HG03565 (cell line): ENCODE results near the gene CLPTM1L.
"Not testable (repeated sequence)": the region's sequence is repeated elsewhere in the genome, so short reads cannot be mapped to it uniquely, and the experiment has no call there.

Experiments used
- ATAC-seq: cut with Tn5 transposase; IDR thresholded peaks from one replicate; pipeline ENCODE4 v1.9.1; 2021; ENCODE audit warnings: mild to moderate bottlenecking, moderate library complexity; ENCODE audit not compliant: unreplicated experiment

Gene CLPTM1L

DNA sequence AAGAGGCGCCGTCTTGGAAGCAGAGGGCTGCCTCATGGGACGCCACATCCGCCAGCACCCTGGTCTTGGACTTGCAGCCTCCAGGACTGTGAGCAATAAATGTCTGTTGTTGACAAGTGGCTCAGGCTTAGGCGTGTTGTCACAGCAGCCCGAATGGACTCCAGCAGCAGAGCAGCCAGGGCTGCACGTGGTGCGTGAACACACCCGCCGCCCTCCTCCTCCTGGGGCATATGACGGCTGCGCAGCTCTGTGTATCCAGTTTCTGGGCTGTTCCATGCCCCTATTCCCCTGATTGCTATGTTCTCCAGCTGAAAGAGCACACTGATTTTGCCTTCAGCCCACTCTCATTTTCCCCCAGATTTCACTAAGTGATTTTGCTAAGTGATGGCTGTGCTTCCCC lies 36.0 kb upstream of the CLPTM1L start:
- ATAC-seq: no peak

DNA sequence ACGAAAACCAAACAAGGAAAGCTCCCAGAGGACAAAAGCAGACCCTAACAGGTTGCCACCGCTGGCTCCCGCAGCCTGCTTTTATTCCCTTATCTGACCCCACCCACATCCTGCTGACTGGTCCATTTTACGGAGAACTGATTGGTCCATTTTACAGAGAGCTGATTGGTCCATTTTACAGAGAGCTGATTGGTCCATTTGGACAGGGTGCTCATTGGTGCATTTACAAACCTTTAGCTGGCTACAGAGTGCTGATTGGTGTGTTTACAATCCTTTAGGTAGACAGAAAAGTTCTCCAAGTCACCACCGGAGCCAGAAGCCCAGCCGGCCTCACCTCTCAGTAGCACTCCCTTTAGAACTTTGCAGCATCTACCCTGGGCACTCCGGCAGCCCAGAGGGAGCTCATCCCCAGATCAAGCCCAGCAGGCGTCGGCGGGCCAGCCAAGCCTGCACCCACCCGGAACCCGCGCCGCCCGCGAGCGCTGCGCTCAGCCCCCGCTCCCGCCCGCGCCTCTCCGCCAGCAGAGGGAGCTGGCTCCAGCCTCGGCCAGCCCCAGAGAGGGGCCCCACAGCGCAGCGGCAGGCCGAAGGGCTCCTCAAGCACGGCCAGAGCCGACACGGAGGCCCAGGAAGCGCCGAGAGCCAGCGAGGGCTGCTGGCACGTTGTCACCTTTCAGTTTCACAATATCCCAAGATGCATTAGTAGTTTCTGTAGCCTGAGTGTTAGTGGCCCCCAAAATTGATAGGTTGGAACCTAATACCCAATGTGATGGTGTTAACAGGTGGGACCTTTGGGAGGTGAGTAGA lies 35.3 kb upstream of the CLPTM1L start:
- ATAC-seq: peak; percentile 82

DNA sequence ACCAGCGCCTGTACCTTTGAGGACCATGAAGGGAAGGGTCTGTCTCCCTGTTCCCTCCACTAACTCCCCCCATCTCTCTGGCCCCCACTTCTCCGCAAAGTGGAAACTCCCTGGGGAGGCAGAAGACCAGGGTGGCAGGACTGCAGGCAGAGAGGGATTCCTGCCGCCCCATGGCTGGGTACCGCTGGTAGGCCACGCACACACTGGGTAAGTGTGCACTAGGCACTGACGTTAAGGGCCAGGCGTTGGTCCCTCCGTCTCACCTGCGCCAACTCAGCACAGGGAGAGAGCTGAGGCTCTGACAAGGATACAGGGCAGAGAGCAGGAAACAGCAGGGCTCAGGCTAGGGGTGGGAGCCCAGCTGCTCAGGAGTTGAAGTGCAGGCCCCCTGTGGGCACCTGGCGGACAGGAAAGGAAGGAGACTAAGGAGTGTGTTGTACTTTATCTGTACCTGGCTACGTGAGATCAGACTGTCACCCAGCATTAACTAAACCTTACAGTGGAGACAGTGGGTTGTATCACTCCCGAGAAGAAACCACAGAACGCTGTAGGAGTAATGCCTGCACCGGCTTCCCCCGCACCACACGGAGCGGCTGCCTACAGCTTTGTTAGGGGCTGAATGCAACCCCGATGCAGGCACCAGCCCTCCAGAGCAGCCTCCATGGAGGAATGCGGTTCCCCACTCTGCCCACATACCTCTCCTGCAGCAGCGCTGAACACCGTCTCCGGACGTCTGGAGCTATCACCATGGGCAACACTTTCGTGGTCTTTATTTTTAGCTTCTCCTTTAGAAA lies 34.2 kb upstream of the CLPTM1L start:
- ATAC-seq: no peak

DNA sequence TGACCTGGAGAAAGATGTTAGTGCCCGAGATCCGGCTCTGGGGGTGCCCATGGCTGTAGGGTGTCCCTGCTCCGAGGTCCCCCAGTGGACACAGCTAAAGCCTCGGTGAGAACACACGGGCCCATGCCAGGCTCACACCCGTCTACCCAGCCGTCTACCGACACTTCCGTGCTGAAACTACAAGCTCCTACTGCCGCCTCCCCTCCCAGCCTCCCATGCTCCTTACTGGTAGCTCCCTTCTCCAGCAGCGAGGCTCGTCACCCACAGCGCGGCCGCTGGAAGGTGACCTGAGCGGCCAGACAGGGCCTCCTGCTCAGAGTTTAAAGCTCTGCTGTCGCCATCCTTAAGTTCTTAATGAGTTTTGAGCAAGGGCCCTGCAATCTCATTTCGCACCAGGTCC lies 33.2 kb upstream of the CLPTM1L start:
- ATAC-seq: no peak

DNA sequence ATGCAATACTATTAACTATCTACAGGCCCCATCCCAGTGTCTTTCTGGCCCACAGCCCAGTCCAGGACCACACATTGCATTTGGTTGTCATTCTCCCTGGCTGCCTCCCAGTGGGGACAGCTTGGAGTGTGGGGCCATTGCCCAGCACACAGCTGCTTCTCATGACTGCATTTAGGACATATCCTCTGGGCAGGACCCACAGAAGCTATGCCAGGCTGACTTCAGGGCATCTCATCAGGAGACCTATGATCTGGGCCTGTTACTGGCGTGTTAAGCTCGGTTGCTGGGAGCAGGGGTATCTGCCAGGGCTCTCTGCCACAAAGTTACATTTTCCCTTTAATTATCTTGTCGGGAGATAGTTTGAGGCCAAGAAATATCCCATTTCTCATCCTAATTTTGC lies 32.1 kb upstream of the CLPTM1L start:
- no peak for ATAC-seq

DNA sequence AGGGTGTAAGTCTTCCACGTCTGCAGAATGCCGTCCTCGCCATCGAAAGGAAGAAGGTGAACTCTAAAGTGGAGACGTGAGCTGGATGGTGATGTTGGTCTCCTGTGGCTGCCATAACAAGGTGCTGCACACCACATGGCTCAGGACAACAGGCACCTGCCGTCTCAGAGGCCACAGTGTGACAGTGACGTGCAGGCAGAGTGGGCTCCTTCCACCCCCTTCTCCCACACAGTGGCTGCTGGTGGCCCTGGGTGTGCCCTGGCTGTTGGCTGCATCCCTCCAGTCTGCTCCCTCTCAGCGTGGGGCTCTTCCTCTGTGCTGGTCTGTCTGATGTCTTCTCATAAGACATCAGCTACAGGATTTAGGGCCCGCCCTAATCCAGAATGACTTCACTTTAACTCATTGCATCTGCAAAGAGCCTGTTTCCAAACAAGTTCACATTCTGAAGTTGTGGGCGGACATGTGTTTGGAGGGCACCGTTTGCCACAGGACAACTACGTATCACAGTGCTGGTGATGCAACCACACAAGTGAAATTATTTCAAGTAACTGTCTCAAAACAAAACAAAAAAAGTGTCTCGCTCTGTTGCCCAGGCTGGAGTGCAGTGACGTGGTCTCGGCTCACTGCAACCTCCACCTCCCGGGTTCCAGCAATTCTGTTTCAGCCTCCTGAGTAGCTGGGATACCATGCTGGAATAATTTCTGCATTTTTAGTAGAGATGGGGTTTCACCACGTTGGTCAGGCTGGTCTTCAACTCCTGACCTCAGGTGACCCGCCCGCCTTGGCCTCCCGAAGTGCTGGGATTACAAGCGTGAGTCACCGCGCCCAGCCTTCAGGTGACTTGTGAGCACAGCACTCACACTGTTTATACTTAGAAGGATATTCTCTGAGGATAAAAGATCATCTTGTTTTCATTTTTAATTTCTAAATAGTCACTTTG lies 31.2 kb upstream of the CLPTM1L start:
- ATAC-seq: no peak

DNA sequence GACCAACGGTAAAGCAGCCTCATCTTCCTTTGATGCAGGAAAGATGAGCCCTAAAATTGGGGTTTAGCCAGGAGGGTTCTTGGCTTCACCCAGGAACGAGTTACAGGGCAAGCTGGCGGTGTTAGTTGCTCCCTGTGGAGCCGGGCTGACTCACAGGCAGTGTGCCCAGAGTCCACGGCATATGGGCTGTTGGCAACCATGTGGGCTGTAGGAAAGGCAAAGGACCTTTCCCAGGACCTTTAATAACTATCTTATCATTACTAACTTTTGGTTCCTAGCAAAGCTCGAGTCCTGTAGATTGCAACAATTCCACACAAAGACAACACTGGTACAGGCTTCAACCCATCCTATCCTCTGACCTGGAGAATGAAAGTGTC lies 29.8 kb upstream of the CLPTM1L start:
- ATAC-seq: no peak

DNA sequence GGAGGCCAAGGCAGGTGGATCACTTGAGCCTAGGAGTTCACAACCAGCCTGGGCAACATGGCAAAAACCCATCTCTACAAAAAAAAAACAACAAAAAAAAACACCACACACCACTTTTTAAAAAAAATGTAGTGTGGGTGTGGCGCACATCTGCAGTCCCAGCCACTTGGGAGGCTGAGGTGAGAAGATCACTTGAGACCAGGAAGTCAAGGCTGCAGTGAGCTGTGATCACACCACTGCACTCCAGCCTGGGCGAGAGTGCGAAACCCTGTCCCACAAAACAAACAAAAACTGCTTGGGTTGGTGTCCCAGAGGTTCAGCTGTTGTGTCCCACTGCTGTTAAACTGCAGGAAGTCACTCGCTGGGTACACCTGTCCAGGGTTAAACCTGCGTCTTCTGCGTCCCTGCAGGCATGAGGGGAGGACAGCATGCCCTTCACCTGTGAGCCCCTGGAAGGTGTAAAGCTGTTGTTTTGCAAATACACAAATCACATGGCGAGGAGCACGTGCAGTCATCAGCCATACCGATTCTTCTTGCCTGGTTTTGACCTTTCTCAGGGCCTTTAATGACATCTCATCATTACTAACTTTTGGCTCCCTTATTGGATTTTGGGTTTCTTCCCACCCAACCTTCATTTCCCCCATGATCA lies 29.3 kb upstream of the CLPTM1L start:
- no peak for ATAC-seq

DNA sequence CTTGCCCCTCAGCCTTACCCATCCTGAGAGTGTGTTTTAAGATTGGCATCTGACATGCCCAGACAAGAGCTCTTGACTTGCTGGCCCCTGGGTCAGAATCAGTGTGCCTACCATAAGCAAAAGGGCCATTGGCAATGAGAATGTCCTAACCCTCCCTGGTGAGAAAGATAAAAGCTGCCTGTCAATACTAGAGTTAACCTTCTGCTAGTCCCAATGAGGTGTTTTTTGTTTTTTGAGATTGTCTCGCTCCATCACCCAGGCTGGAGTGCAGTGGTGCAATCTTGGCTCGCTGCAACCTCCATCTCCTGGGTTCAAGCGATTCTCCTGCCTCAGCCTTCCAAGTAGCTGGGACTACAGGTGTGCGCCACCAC lies 27.1 kb upstream of the CLPTM1L start:
- ATAC-seq: not testable (repeated sequence)

DNA sequence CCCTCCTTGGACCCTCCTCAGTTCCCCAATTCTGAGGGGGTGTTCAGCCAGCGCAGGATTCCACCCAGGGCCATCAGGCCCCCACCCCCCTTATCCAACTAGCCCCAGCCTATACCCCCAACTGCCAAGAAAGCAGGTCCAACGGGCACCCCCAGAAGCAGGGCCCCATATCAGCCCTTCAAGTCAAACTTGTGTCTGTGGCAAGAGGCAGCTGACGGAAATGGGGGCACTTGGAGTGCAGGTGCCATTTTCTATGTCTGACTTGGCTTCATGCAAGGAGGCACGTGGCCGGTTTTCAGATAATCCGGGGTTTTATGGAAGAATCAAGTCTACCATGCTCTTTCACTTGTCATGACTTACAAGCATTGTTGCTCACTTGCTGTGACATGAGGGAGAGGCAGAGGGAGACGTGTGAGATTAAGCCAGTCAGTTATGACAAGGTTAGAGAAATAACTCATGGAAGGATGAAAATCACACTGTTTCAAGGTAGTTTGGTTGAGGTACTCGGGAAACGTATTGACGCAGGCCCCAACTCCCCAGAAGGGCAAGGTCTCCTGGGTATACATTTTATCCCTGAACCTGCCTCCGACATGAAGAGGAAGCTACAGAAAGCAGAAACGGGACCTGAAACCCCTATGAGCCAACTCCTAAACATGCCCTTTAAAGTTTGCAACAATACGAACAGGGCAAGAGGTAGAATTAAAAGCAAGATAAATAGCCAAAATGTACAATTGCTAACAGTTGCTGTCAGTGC lies 26.5 kb upstream of the CLPTM1L start:
- ATAC-seq: no peak

DNA sequence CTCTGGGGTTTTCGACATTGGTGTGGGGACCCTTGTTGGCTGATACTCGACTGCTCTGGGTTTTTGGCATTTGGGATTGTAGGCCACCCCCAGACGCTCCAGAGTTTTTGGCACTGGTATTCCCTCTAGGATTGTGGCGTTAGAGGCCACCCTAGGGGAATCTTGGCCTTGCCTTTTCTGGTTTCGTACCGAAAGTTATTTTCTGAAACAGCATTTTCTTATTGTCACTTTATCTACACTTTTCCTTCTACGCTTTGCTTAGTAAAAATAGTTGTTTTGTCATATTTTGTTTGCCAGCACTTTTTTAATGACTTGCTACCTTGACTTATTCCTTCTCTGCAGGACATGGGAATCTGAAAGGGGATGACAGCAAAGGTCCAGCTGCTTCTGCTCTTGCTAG lies 25.1 kb upstream of the CLPTM1L start:
- no peak for ATAC-seq

DNA sequence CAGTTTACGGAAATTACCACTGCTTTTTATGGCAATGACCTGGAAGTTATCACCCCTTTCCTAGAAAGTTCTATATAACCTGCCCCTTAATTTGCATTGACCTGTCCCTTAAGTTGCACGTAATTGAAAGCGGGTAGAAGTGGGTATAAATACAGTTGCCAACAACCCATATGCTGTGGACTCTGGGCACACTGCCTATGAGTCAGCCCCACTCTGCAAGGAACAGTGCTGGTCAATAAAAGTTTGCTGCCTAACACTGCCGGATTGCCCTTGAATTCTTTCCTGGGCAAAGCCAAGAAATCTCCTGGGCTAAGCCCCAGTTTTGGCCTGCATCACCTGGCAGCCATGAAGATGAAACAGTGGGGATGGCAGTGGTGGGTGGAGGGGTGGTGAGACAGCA lies 23.9 kb upstream of the CLPTM1L start:
- ATAC-seq: no peak

DNA sequence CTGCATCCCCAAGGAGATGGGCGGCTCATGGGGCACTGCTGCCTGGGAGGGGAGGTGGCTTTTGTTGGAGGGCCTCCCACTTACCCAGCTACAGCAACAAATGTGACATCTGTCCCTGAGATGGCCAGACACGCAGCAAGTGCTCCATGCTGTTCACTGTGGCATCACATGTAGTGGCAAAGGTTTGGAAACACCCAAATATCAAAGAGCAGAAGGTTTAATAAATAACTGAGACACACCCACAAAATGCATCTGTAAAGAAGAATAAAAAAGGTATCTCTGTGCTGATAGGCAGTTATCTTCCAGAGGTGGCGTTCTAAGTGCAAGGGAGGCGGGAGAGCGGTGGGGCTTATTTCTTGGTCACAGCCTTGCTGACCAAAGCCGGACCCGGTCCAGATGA lies 23.3 kb upstream of the CLPTM1L start:
- no peak for ATAC-seq

DNA sequence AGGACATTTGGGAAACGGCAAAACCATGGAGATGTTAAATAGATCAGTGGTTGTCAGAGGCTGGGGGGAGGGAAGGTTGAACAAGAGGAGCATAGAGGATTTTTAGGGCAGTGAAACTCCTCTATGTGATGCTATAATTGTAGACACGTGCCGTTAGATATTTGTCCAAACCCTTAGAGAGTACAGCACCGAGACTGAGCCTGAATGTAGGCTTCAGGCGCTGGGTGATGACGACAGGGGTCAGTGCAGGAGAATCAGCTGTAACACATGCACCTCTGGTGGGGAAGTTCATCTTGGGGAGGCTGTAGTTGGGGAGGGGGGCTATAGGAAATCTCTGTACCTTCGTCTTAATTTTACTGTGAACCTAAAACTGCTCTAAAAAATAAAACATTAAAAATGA lies 22.2 kb upstream of the CLPTM1L start:
- no peak for ATAC-seq

DNA sequence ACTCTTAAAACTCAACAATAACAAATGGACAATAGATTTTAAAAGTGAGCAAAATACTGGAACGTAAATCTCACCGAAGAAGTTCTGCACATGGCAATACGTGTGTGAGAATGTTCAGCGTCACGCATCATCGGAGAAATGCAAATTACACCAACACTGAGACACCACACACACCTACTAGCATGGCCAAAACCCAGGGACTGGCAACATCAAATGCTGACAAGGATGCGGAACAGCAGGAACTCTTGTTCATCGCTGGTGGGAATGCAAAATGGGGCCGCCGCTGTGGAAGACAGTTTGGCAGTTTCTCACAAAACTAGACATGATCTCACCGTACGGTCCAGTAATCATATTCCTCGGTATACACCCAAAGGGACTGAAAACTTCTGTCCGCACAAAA lies 21.6 kb upstream of the CLPTM1L start:
- ATAC-seq: peak; percentile 64

DNA sequence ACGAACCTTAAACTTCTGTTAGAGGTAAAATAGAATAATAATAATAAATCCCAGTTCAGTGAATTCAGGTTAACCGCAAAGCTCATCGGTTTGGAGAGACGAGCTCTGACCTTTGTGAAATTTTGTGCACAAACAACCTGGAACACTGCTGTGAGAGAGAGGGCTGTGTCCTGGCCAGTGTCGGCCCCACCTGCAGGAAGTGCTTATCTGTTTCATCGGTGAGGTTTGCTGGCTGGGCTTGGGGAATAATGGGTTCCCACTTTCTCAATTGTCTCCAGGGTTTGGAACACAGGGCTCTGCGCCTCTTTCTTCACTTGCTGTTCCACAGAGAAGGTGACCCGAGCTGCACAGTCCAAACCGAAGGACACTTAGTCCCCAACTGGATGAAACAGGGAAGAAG lies 19.3 kb upstream of the CLPTM1L start:
- no peak for ATAC-seq

DNA sequence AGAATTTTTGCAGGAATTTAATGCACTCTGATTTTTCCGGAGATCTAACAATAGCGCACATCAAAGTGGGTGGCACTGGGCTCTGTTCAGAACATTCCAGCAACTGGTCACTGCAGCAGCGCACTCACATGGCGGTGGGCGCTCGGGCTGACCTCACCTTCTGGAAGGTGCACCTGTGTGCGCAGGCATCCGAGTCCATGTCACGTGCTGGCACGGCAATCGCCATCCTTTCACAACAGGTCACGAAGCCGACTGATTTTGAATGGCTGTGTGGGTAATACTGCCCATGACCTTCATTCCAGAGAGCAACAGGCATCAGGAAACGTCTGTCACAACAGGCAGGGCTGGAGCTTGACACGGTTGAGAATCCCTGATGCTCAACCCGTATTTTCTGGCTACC lies 18.7 kb upstream of the CLPTM1L start:
- no peak for ATAC-seq

DNA sequence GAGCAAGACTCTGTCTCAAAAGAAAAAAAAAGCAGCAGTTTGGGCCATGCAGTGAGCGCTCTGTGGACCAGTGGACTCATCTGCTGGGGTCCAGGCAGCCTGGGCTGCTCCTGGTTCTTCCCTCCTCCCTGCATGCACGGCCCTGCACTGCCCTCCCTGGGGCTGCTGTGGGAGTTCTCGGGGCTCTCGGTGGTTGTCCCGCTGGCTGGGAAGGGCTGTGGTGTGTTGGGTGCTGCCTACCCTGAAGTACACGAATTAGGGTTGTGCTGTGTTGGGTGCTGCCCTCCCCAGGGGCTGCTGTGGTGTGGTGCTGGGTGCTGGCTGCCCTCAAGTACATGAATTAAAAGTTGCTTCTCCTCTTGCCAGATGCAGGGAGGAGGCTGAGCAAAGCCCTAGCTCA lies 18.3 kb upstream of the CLPTM1L start:
- no peak for ATAC-seq

DNA sequence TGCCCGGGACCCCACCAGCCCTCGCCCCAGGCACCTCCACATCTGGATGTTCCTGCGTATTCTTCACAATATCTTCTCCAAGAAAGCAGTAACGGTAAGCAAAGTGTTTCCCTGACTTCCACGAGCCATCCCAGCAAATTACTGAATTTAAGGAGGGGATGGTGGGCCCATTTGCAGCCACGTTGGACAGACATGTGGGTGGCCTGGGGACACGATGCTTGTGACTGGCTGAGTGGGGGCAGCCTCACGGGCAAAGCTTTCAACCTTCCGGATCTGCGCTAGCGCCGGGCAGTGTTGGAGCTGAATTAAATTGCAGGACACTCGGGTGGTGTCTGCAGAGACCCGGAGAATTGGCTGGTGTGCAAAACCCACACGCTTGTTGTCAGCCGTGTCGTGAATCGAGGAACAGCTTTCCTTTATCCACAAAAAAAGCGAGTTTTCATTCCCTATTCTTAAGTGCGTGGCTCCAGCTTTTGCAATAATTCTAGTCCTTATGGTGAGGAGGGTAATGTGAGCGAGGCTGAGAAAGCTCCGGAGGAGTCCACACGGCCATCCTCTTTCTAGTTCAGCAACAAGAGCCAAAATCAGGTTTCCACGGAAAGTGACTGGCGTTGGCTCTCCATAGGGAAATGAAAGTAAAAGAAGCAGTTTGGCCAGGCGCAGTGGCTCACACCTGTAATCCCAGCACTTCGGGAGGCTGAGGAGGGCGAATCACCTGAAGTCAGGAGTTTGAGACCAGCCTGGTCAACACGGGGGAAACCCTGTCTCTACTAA lies 17.5 kb upstream of the CLPTM1L start:
- ATAC-seq: no peak
